Activated naive CD4-positive, alpha-beta T cell treated with anti-CD3 and anti-CD28 coated beads, Interleukin-2, amount 10 ng/mL, durations not matched to agents 7 days and 5 days (primary cell): ENCODE measurements around the gene NADSYN1.

Source experiments
- CTCF ChIA-PET: fragments of 350-600 bp; sonication (Branson Sonifier 250); formaldehyde crosslinking; loops from one replicate; lab custom pipeline; 2021; ENCODE audit warnings: antibody characterized with exemption; lab: Charles Lee
- DNase-seq: peaks from one replicate; pipeline ENCODE4 v3.0.0-alpha.2; 2020
- H3K27ac Mint-ChIP-seq: one replicate; pipeline ENCODE4 v1.8.0; 2021; ENCODE audit warnings: mild to moderate bottlenecking, moderate library complexity, mixed read lengths
- H3K27me3 Mint-ChIP-seq: one replicate; pipeline ENCODE4 v1.8.0; 2021; ENCODE audit warnings: mild to moderate bottlenecking, mixed read lengths
- H3K36me3 Mint-ChIP-seq: one replicate; pipeline ENCODE4 v1.8.0; 2021; ENCODE audit warnings: mixed read lengths
- H3K4me1 Mint-ChIP-seq: one replicate; pipeline ENCODE4 v1.8.0; 2021; ENCODE audit warnings: mixed read lengths
- H3K4me3 Mint-ChIP-seq: one replicate; pipeline ENCODE4 v1.8.0; 2021; ENCODE audit warnings: mild to moderate bottlenecking, moderate library complexity, mixed read lengths
- H3K9me3 Mint-ChIP-seq: one replicate; pipeline ENCODE4 v1.8.0; 2021; ENCODE audit warnings: mixed read lengths

NADSYN1 gene

GRCh38 chr11:71450939-71451338 is 2.1 kb upstream of the NADSYN1 start:
- CTCF ChIA-PET = no interaction called here

GRCh38 chr11:71451596-71452198 is 1.3 kb upstream of the NADSYN1 start:
- Mint-ChIP-seq H3K27ac (peak overlapping the region; percentile 94), H3K9me3 (peaks cover 4% of the 10 kb centered on the region), H3K4me3 (peak overlapping the region; percentile 95), H3K36me3 (peaks cover 51% of the 10 kb centered on the region), H3K27me3 (no peaks in the 10 kb centered on the region), H3K4me1 (peaks cover 71% of the 10 kb centered on the region)
- DNase-seq = no peak
- CTCF ChIA-PET = no interaction called here

More at GRCh38 chr11:71450939-71451338, 2.1 kb upstream of the NADSYN1 start:
- Mint-ChIP-seq H3K27me3 (no peaks in the 10 kb centered on the region), H3K27ac (peak overlapping the region; percentile 94), H3K9me3 (peaks cover 11% of the 10 kb centered on the region), H3K4me3 (peak overlapping the region; percentile 33), H3K36me3 (peaks cover 52% of the 10 kb centered on the region), H3K4me1 (peaks cover 72% of the 10 kb centered on the region)
- no peak for DNase-seq

- CTCF ChIA-PET = interaction anchor here (0.6 to 0.9 kb wide), 2 partner anchors 475 to 862 kb away, joined by 3 to 4 read pairs; no protein-coding TSS in a partner anchor
- DNase-seq = peak; percentile 75
- Mint-ChIP-seq H3K36me3 (peaks cover 50% of the 10 kb centered on the region), H3K27me3 (no peaks in the 10 kb centered on the region), H3K4me1 (peaks cover 64% of the 10 kb centered on the region), H3K9me3 (no peaks in the 10 kb centered on the region), H3K27ac (peak overlapping the region; percentile 94), H3K4me3 (peak overlapping the region; percentile 95)
These were observed 585 bp upstream of the NADSYN1 start for GRCh38 chr11:71452199-71453036.

- Mint-ChIP-seq H3K27ac (peak overlapping the region; percentile 86), H3K4me1 (peaks cover 64% of the 10 kb centered on the region), H3K36me3 (peaks cover 55% of the 10 kb centered on the region), H3K9me3 (no peaks in the 10 kb centered on the region), H3K27me3 (no peaks in the 10 kb centered on the region), H3K4me3 (peak overlapping the region; percentile 95)
- CTCF ChIA-PET = interaction anchor here (0.6 to 1.8 kb wide), 3 partner anchors 8 to 14 kb away, joined by 3 to 4 read pairs (median 3); no protein-coding TSS in a partner anchor
- no peak for DNase-seq
These were observed 908 bp downstream of the NADSYN1 start for GRCh38 chr11:71453918-71454304.

GRCh38 chr11:71454470-71455113 is 1.6 kb downstream of the NADSYN1 start:
- Mint-ChIP-seq H3K9me3 (no peaks in the 10 kb centered on the region), H3K4me3 (peak overlapping the region; percentile 95), H3K27me3 (no peaks in the 10 kb centered on the region), H3K27ac (peak overlapping the region; percentile 86), H3K4me1 (peaks cover 58% of the 10 kb centered on the region), H3K36me3 (peaks cover 51% of the 10 kb centered on the region)
- DNase-seq = peak; percentile 47
- CTCF ChIA-PET = interaction anchor here (0.6 to 1.8 kb wide), 4 partner anchors 8 to 29 kb away, joined by 3 to 4 read pairs (median 3); no protein-coding TSS in a partner anchor

GRCh38 chr11:71456294-71456693 is 3.3 kb downstream of the NADSYN1 start:
- Mint-ChIP-seq H3K27me3 (no peaks in the 10 kb centered on the region), H3K9me3 (no peaks in the 10 kb centered on the region), H3K4me1 (peaks cover 47% of the 10 kb centered on the region), H3K4me3 (no peak overlapping the region), H3K27ac (no peak overlapping the region), H3K36me3 (peaks cover 63% of the 10 kb centered on the region)
- DNase-seq = no peak
- CTCF ChIA-PET = no interaction called here

- H3K27ac Mint-ChIP-seq = no peak overlapping the region
- peaks cover 64% of the 10 kb centered on the region for H3K36me3 Mint-ChIP-seq
- CTCF ChIA-PET = no interaction called here
- peak; percentile 13 for DNase-seq
- H3K27me3 Mint-ChIP-seq = no peaks in the 10 kb centered on the region
- H3K4me3 Mint-ChIP-seq = no peak overlapping the region
- no peaks in the 10 kb centered on the region for H3K9me3 Mint-ChIP-seq
- H3K4me1 Mint-ChIP-seq = peaks cover 42% of the 10 kb centered on the region
These were observed 3.8 kb downstream of the NADSYN1 start for GRCh38 chr11:71456831-71457230.

- CTCF ChIA-PET = no interaction called here
- Mint-ChIP-seq H3K9me3 (no peaks in the 10 kb centered on the region), H3K27me3 (no peaks in the 10 kb centered on the region), H3K4me1 (peaks cover 36% of the 10 kb centered on the region), H3K36me3 (peaks cover 69% of the 10 kb centered on the region), H3K4me3 (no peak overlapping the region), H3K27ac (no peak overlapping the region)
- DNase-seq = no peak
These were observed 5.4 kb downstream of the NADSYN1 start for GRCh38 chr11:71458146-71459070.

GRCh38 chr11:71459076-71459766 is 6.2 kb downstream of the NADSYN1 start:
- DNase-seq = no peak
- no peak overlapping the region for H3K4me3 Mint-ChIP-seq
- H3K27me3 Mint-ChIP-seq = no peaks in the 10 kb centered on the region
- H3K9me3 Mint-ChIP-seq = no peaks in the 10 kb centered on the region
- peaks cover 71% of the 10 kb centered on the region for H3K36me3 Mint-ChIP-seq
- no peak overlapping the region for H3K27ac Mint-ChIP-seq
- peaks cover 28% of the 10 kb centered on the region for H3K4me1 Mint-ChIP-seq
- CTCF ChIA-PET = no interaction called here

- Mint-ChIP-seq H3K27ac (peak overlapping the region; percentile 33), H3K36me3 (peaks cover 70% of the 10 kb centered on the region), H3K4me3 (no peak overlapping the region), H3K4me1 (peaks cover 22% of the 10 kb centered on the region), H3K9me3 (no peaks in the 10 kb centered on the region), H3K27me3 (no peaks in the 10 kb centered on the region)
- no peak for DNase-seq
- CTCF ChIA-PET = no interaction called here
These were observed 6.8 kb downstream of the NADSYN1 start for GRCh38 chr11:71459767-71460320.

- Mint-ChIP-seq H3K27ac (no peak overlapping the region), H3K9me3 (no peaks in the 10 kb centered on the region), H3K36me3 (peaks cover 62% of the 10 kb centered on the region), H3K4me3 (no peak overlapping the region), H3K4me1 (peaks cover 10% of the 10 kb centered on the region), H3K27me3 (no peaks in the 10 kb centered on the region)
- DNase-seq = no peak
- CTCF ChIA-PET = no interaction called here
These were observed 8.7 kb downstream of the NADSYN1 start for GRCh38 chr11:71461696-71462095.

GRCh38 chr11:71462726-71463125 is 9.7 kb downstream of the NADSYN1 start:
- Mint-ChIP-seq H3K27ac (peak overlapping the region; percentile 60), H3K4me1 (peaks cover 8% of the 10 kb centered on the region), H3K36me3 (peaks cover 64% of the 10 kb centered on the region), H3K4me3 (no peak overlapping the region), H3K27me3 (no peaks in the 10 kb centered on the region), H3K9me3 (no peaks in the 10 kb centered on the region)
- DNase-seq = peak; percentile 18
- CTCF ChIA-PET = no interaction called here
